ENCODE measurements around the gene SCGB2B2.
"Not testable (repeated sequence)": the region's sequence is repeated elsewhere in the genome, so short reads cannot be mapped to it uniquely, and the experiment has no call there.

Gene SCGB2B2

GRCh38 chr19:34676697-34677385 lies at the start of gene SCGB2B2:
Gene SCGB2B2, minus strand, starts transcription at chr19:34677159. Its CDS starts 82,596 bp downstream, at chr19:34594563.
- no peak for DNase-seq (ENCODE audit: low read depth, low spot score)

GRCh38 chr19:34725400-34725799 lies 48.4 kb upstream of the SCGB2B2 start:
- DNase-seq (ENCODE audit: low read depth, low spot score) = no peak

GRCh38 chr19:34722353-34722752 lies 45.4 kb upstream of the SCGB2B2 start:
- DNase-seq (ENCODE audit: low read depth, low spot score) = no peak

GRCh38 chr19:34715357-34715756 lies 38.4 kb upstream of the SCGB2B2 start:
- no peak for DNase-seq (ENCODE audit: low read depth, low spot score)

GRCh38 chr19:34713262-34713637 lies 36.3 kb upstream of the SCGB2B2 start:
- no peak for DNase-seq (ENCODE audit: low read depth, low spot score)

GRCh38 chr19:34712395-34713261 lies 35.7 kb upstream of the SCGB2B2 start:
- peak; percentile 59 for DNase-seq (ENCODE audit: low read depth, low spot score)

- DNase-seq (ENCODE audit: low read depth, low spot score) = peak; percentile 23
These were observed 34.9 kb upstream of the SCGB2B2 start for GRCh38 chr19:34711890-34712289.

GRCh38 chr19:34707661-34708060 lies 30.7 kb upstream of the SCGB2B2 start:
- no peak for DNase-seq (ENCODE audit: low read depth, low spot score)

GRCh38 chr19:34692549-34692948 lies 15.6 kb upstream of the SCGB2B2 start:
- DNase-seq (ENCODE audit: low read depth, low spot score) = no peak

GRCh38 chr19:34690372-34690771 lies 13.4 kb upstream of the SCGB2B2 start:
- DNase-seq (ENCODE audit: low read depth, low spot score) = no peak

GRCh38 chr19:34688592-34688991 lies 11.6 kb upstream of the SCGB2B2 start:
- no peak for DNase-seq (ENCODE audit: low read depth, low spot score)

GRCh38 chr19:34687348-34687747 lies 10.4 kb upstream of the SCGB2B2 start:
- no peak for DNase-seq (ENCODE audit: low read depth, low spot score)

GRCh38 chr19:34686455-34686854 lies 9.5 kb upstream of the SCGB2B2 start:
- no peak for DNase-seq (ENCODE audit: low read depth, low spot score)

GRCh38 chr19:34685266-34685665 lies 8.3 kb upstream of the SCGB2B2 start:
- not testable (repeated sequence) for DNase-seq (ENCODE audit: low read depth, low spot score)

GRCh38 chr19:34681478-34681877 lies 4.5 kb upstream of the SCGB2B2 start:
- no peak for DNase-seq (ENCODE audit: low read depth, low spot score)

GRCh38 chr19:34678421-34678820 lies 1.5 kb upstream of the SCGB2B2 start:
- DNase-seq (ENCODE audit: low read depth, low spot score) = no peak

- DNase-seq (ENCODE audit: low read depth, low spot score) = no peak
These were observed 1.1 kb upstream of the SCGB2B2 start for GRCh38 chr19:34678085-34678412.

GRCh38 chr19:34677386-34678084 lies 576 bp upstream of the SCGB2B2 start, which contains the start of gene ZNF302:
Gene ZNF302, plus strand, starts transcription at chr19:34677678. Its CDS starts 1,127 bp downstream, at chr19:34678805.
- peak; percentile 99 for DNase-seq (ENCODE audit: low read depth, low spot score)

GRCh38 chr19:34675919-34676318 lies 1.0 kb downstream of the SCGB2B2 start:
- no peak for DNase-seq (ENCODE audit: low read depth, low spot score)

- DNase-seq (ENCODE audit: low read depth, low spot score) = no peak
These were observed 1.7 kb downstream of the SCGB2B2 start for GRCh38 chr19:34675250-34675649.

- DNase-seq (ENCODE audit: low read depth, low spot score) = no peak
These were observed 3.4 kb downstream of the SCGB2B2 start for GRCh38 chr19:34673590-34673989.

- DNase-seq (ENCODE audit: low read depth, low spot score) = no peak
These were observed 5.0 kb downstream of the SCGB2B2 start for GRCh38 chr19:34671972-34672371.

All from ELF-1 (cell line).